HG02610 (cell line): ENCODE results near the gene OST4.
"Not testable (repeated sequence)": the region's sequence is repeated elsewhere in the genome, so short reads cannot be mapped to it uniquely, and the experiment has no call there.

Source experiments
- ATAC-seq: cut with Tn5 transposase; IDR thresholded peaks from one replicate; pipeline ENCODE4 v1.9.1; 2021; ENCODE audit warnings: mild to moderate bottlenecking, moderate library complexity; ENCODE audit not compliant: unreplicated experiment

Gene OST4

DNA sequence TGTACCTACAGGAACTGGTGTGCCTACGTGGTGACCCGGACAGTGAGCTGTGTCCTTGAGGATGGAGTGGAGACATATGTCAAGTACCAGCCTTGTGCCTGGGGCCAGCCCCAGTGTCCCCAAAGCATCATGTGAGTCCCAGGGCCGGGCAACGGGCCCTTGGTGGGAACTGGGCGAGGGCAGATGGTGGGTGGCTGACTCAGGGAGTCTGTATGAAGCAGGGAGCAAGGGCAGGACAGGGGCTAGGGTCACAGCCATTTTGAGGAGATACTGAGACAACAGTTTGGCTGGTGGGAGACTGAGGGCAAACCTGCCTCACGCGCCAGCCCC, 8.7 kb upstream of the OST4 start:
- ATAC-seq = no peak

DNA sequence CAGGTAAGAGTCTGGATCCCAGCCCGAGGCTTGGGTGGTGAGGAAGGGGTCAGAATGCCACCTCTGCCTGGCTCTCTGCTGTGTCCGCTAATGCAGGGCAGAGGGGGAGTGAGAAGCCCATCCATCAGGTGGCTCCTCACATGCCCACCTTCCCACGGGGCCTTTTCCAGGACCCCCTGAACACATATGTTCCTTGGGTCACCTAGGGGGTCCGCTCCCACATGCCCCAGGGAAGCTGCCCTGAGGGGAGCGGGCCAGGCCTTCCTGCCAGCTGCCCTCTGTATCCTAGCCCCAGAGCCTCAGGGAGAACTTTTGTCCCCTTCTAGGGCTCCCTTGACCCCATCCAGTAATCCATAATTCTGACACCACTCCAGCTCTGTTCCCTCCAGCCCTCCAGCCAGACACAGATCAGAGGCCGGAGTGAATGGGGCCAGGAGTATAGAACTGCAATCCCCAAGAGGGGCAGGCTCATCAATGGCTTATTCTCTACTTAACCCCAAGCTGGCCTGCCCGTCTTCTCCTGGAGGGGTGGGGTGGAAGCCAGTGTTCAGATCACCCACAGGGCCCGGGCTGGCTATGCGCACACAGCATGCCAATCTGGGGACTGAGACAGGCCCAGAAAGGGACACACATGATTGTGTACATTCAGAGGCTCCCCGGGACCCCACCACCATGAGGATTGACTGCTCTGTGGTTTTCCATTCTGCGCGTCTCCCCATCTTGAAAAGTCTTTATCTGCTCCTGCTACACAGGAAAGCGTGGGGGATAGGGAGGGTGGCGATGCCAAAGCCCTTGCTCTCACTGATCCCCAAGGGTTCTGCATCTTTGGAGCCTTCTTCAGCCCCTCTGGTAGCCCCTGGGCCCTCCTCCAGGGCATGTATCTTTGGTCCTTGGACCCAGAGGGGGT, 8.0 kb upstream of the OST4 start:
- ATAC-seq = no peak

DNA sequence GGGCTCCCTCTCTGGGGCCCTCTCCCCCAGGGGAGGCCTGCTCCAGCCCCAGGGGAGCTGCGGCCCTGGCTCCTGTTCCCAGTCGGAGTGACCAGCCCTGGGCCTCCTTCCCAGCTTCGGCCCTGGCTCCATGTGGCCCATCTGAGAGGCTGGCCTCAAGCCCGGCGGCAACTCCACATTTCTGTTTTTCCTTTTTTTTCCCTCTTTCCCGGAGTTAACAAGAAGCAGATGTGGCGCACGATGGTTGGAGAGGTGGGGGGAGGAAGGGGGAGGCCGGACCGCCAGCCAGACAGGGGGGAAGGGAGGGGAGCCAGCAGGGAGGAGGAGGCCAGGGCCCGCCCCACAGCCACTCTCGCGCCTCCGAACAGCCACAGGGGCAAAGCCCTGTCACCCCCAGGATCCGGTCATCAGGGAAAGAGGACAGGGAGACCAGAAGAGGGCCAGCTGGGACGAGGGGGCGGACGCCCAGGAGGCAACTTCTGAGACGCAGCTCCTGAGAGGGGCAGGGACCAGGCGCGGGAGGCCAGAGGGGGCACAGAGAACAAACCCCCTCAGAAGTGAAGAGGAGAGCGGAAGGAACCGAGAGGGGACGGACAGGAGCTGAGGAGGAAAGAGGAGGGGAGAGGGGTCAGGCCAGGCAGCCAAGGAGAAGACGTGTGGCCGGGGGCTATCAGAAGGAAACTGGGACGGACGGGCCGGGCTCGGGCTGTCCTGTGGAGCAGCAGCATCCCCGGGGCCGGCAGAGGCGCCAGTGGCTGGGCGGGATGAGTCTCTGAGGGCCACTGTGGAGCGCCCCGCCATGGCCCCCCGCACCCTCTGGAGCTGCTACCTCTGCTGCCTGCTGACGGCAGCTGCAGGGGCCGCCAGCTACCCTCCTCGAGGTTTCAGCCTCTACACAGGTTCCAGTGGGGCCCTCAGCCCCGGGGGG, 7.1 kb upstream of the OST4 start, which contains the start of gene EMILIN1:
Gene EMILIN1 (plus strand): TSS at position 349 of the 928 bp plus-strand sequence. CDS start 451 bp downstream, at position 800.
- no peak for ATAC-seq

DNA sequence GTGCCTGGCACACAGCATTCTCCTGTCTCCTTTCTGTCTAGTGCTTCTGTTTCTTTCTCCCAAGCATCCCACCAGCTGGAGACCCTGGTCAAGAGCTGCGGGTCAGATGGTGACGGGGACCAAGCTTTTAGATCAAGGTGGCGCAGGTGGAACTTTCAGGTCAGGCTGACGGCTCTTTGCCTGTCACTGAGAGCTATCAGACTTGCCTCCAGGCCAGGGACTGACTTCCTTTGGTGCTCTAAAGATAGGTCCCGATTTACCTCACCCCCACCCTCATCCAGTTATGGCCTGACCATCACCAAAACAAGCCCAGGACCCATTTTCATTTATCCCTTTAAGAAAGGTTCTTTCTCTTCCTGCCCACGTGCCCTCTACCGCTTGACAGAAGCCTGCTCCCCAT, 5.8 kb upstream of the OST4 start:
- no peak for ATAC-seq

DNA sequence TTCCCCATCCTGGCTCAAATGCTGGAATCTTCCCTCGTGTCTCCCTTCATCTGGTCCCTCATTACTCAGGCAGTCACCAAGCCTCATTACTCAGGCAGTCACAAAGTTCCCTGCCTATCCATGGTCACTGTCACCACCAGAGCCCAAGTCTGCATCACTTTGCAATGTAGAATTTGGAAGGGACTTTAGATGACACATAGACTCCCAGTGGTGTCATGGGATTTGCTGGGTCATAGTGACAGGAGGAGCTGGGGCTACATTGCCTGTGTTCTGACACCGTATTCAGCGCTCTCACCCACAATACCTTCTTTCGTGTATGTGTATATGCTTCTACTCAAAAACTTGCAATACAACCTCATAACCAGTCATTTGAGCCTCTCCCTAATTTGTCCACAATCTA, 4.9 kb upstream of the OST4 start:
- ATAC-seq = no peak

DNA sequence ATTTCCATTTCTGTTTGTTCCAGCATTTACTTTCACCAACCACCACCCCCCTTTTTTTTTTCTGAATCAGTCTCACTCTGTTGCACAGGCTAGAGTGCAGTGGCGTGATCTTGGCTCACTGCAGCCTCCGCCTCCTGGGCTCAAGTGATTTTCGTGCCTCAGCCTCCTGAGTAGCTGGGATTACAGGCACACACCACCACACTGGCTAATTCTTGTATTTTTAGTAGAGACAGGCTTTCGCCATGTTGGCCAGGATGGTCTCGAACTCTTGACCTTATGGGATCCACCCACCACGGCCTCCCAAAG, 4.1 kb upstream of the OST4 start:
- not testable (repeated sequence) for ATAC-seq

DNA sequence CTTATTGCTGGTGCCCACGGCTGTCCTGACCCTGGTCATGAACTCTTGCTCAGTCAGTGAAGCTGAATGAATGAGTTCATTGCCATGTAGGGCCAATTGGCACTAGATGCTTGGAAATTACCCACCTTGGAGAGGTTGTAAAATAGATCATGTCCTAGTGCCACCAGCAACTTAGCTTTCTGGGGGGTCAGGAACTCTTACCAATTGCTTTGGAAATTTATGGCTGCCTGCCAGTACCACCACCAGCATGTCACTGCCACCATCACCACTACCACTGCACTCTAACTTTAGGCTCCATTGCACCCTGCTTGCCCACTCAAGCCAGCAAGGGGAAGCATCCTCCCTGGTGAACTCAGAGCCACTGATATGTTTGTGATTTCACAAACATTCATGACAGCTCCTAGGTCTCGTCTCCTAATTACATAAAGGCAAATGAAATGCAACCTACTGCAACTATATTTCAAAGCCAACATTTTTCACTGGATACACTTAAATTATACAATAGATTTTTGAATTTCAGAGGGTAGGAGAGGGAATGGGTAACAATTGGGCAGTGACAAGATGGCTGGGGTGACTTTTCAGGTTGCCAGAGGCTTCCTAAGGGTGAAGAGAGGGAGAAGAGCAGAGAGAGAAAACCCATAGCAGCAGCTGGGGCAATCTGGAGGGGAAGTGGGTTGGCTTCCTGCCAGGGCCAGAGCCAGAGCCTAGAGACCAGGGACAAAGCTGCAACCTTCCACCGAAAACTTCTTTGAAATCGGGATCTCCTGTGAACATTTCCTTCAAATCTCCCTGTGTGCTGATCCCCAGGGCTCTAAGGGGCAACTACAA, 3.5 kb upstream of the OST4 start:
- ATAC-seq = no peak

DNA sequence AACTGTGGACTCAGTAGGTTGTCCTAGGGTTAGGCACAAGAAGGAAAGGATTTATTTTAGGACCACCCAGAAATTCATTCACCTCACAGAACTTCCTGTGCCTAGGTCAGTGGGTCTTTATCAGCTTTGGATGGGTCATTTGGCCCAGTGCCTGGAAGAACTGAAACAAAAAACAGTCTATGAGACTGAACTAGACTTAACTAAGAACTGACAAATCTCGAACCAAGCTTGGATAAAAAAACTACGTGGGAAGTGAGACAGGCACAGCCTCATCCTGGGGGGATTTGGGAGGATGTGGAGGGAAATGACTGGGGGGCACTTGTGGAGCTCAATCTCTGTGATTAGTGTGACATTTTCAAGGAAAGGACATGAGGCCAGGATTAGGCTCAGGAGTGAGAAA, 2.3 kb upstream of the OST4 start:
- no peak for ATAC-seq

DNA sequence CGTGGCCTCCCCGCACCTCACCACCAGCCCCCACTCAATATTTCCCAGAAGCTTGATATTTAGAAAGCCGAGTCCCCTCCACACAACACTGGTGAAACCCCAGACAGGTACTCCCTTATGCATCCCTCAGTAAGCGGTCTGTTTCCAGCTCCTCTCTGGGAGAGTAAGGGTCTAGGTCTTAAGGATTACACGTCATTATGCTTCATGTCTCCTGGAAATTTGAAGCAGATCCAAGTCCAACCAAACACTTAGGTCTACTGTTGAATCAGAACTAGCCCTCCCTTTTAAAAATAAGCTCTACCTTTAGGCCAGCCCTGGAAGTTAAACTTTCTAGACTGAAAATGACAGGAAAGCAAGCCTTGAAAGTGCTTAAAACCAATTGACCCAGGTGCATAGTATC, 1.5 kb upstream of the OST4 start:
- no peak for ATAC-seq

DNA sequence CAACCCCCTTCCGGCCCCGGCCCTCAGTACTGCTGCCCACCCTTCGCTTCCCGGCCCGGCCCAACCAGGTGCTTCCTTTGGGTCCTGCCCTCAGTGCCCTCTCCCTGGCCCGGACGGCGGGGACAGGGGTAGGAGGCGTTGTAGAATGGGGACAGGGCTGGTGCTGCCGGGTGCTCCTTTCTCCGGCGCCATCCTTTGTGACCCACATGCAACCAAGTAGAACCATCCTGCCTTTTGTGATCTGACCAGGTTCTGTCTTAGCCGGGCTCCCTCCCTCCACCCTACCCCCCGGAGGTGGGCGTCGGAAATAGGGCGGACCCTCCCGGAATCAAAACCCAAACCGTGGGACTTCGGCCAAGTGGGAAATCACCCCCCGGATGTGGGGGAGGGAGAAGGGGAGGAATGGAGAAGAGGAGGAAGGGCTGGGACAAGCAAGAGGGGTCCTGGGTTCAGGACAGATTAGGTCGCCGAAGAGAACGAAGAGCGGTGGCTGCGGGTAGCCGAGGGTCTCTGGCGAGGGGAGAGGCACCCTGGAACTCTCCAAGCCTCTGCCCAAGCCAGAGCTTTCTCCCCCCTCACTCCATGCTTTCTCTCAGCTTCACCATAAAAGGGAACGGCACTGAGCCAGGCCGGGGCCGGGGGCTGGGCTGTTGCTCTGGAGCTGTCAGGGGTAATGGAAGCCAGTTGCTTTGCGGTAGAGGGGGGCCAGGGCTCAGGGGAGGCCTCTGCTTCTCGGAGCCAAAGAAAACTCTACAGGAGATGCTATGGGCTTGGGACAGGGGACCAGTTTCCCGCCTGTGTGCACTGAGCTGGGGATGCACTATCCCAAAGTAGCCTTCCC, 756 bp upstream of the OST4 start:
- peak; percentile 24 for ATAC-seq

DNA sequence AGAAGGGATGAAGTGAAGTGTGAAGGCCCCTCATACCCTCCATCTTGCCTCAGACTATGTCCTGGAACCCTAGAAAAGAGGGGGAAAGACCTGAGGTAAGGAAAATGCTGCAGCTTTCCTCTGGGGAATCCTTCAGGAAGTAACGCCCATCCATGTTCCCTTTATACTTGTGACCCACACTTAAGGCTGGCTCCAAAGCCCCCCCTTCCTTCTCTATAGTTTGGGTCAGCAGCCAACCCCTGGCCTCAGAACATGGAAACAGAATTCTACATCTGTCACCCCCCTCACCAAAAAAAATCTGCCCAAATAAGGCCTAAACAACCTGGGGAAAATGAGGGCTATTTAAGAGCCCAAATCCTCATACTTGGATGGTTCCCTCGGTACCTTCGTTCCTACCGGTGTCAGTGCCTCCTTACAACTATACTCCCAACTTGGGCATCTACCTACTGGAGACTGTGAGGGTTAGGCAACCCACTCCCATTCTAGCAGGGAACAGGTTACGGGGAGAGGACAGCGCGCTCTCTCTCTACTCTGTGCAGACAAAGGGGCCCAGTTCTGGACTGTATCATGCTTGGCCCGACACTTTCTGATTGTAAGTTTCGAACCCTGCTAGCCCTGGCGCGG, 689 bp downstream of the OST4 start:
- ATAC-seq = peak; percentile 2

DNA sequence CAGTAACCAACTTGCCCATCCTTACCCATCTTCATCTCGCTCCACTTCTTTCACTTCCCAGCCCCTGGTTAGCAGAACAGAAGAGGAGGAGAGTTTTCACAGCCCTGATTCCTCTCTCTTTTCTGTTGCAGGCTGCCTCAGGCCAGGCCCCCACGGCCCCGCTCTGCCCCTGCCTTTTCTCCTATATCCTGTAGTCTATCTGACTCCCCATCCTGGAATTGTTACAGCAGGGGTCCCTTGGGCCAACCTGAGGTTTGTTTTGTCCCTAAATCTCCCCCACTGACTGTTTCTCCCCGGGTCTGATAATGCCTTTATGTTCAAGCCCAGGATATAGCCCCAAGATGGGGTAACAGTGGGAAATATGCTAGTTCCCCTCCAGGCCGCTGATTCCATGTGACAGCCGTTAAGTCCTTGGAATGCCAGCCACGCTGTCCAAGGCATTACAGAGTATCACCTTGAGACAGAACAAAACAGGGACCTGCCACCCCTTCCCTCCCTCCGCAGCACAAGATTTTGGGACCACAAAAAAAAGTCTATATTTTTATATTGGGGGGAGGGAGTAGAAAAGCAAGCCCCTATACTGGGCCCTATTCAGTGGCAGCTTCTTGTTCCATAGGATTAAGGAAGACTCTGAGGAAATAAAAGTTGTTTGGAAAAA, 1.4 kb downstream of the OST4 start:
- no peak for ATAC-seq

DNA sequence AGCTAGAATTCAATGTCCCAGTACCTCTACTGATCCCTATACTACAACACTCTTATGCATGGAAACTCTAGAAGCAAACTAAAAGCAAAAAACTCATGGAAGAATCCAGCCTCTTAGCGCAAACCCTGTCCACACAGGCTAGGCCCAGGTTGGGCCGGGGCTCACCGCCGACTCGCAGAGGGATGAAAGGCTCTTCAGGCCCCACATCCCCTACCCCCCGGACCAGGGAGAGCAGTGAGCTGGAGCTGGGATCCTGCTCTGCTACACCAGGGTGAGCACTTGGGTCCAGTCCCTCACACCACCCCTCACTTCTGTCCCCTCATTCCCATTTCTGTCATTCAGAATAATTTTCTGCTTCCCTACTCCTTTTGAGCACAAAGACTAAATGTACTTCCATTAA, 2.0 kb downstream of the OST4 start:
- ATAC-seq = no peak

DNA sequence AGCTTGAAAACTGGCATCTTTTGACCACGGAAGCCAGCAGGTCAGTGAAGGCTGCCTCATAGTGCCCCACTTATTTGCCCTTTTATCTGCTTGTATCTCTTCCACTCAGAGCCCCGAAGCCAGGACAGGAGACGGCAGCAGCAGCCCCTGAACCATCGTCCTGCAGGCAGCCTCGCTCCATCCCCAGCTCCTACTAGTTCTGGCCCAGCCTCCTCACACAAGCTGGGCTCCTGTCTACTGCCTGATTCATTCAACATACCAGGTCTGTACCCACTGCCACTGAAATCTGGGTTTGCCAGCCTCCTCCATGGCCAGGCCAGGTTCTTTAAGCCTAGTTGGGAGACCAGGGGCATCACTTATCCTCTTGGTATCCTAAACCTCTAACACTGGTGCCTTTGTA, 4.1 kb downstream of the OST4 start:
- ATAC-seq = no peak

DNA sequence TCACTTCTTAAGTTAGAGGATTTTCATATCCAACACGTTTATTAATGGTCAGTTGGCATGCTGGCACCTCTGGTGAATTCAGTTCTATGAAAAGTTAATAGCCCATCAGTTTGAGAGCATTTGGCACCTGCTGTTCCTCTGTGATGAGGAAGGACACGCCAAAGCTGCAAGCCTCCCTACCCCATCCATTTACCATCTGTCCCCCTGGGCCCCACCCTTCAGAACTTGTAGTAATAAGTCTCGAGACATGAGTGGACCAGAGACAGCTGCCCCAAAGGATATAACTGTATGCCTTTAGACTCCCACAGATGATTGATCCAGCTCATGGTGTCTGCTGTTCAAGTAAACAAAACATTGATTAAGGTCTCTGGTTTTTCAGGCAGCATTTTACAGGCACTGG, 6.3 kb downstream of the OST4 start:
- ATAC-seq = no peak

DNA sequence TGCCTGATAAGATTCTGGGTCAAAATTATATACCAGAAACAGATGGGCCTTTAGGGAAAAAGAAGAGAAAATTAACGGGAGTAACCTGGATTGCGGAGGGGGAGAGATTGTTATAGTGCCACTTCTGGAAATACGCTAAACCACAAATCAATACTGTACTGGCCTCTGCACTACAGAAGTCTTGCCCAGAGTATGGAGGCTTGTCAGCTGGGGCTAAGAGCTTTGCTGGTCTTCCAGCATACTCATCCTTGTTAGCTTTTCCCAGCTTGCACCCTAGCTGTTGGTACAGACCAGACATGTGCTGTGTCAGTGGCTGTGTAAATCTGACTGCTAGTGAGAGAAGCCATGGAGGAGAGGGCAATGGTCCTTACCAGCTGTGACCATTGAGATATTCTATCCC, 11.1 kb downstream of the OST4 start:
- ATAC-seq = no peak

DNA sequence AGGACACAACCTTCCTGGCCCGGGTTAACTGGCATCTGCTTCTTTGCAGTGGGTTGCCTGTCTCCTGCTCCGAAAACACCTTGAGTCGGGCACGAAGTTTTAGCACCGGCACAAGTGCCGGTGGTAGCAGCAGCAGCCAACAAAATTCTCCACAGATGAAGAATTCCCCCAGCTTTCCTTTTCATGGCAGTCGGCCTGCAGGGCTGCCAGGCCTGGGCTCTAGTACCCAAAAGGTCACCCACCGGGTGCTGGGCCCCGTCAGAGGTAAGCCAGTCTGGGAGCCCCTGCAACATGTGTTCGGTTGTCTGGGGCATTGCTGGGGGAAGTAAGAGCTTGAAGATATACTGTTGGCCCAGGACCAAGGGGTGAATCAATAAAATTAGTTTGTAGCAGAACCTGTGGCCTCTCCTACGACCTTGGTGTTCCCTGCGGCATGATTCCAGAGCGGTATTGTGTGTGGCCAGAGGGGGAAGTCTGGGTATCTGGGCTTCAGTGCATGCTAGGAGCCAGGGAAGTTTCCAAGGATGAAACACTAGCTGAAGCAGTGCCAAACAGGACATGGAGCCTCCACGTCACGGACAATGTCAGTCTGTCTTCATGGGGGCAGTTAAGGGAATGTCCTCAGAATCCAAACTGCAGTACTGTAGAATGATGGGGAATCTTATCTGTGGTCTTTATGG, 12.2 kb downstream of the OST4 start:
- no peak for ATAC-seq

DNA sequence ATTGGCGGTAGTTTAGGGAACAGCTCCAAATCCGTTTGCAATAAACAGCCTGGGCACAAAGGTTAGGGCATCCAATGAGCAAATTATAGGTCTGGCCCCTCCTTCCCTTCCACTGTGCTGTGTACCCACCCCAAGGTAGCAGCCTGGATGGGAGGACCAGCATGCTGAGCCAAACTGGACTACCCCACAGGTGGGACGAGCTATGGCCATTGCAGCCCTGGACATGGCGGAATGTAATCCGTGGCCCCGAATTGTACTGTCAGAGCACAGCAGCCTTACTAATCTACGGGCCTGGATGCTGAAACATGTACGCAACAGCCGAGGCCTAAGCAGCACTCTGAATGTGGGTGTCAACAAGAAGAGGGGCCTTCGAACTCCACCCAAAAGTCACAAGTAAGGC, 13.2 kb downstream of the OST4 start:
- ATAC-seq = no peak

DNA sequence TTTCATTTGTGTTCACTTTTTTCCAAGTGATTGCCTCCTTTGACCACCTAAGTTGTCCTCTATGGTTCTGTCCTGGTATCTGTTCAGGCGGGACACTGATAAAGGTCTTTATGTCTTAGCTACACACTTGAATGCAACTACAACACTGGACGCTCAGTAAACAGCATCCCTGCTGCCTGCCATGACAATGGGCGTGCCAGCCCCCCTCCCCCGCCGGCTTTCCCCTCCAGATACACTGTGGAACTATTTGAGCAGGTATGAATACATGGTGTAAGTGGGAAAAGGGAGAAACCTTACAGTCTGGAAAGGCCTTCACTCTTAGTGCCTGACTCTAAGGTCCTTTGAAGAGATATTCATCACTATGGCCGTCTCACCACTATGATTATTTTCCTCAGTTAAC, 14.3 kb downstream of the OST4 start:
- ATAC-seq = no peak
